Breast epithelium (tissue), 4 donors: Measurements from ENCODE around the gene ST6GALNAC3. TPM values are rescaled to one million over a fixed set of nuclear protein-coding genes. Genes with fewer than 3 reads are reported as not detected.

ENCODE experiments used
- DNase-seq, 2 donors: peaks; one replicate each; pipeline ENCODE4 v3.0.0-alpha.2; 2019; ENCODE audit warnings: low spot score in 2 of 2
- H3K27ac ChIP-seq, 2 donors: fragments of 200-600 bp; sonication (generic) in 1 of 2; one replicate each; pipeline ENCODE4 v1.5.1; 2016 to 2019; ENCODE audit warnings: mild to moderate bottlenecking in 1 of 2
- H3K27me3 ChIP-seq, 2 donors: fragments of 200-600 bp; sonication (generic) in 1 of 2; one replicate each; pipeline versions ENCODE4 v1.5.1 to v1.6.0; 2017 to 2019; ENCODE audit warnings: control low read depth in 1 of 2, mild to moderate bottlenecking in 1 of 2
- H3K36me3 ChIP-seq: fragments of 200-600 bp; one replicate; pipeline ENCODE4 v1.5.1; 2019
- H3K4me1 ChIP-seq, 2 donors: fragments of 200-600 bp; sonication (generic); one replicate each; pipeline ENCODE4 v1.5.1; 2016 to 2019; ENCODE audit warnings: control low read depth in 1 of 2
- H3K4me3 ChIP-seq, 3 donors: fragments of 200-600 bp; sonication (generic); 1 replicate in 2 of 3; 2 replicates in 1 of 3; pipeline ENCODE4 v1.5.1; 2016 to 2019; ENCODE audit warnings: mild to moderate bottlenecking in 3 of 3, moderate library complexity in 2 of 3
- H3K9me3 ChIP-seq, 2 donors: fragments of 200-600 bp; sonication (generic) in 1 of 2; one replicate each; pipeline ENCODE4 v1.5.1; 2016 to 2019; ENCODE audit warnings: control low read depth in 1 of 2
- CTCF ChIP-seq, 3 donors: fragments of 450-650 bp; IDR thresholded peaks; one replicate each; pipeline ENCODE4 v1.5.1; 2016 to 2017; ENCODE audit warnings: antibody characterized with exemption in 3 of 3, mild to moderate bottlenecking in 3 of 3, moderate library complexity in 3 of 3
- POLR2A ChIP-seq: fragments of 450-650 bp; IDR thresholded peaks from one replicate; pipeline ENCODE4 v1.6.1; 2016; ENCODE audit warnings: antibody characterized with exemption, mild to moderate bottlenecking, moderate library complexity
- POLR2AphosphoS5 ChIP-seq, 3 donors: sonication (generic); formaldehyde crosslinking; IDR thresholded peaks; one replicate each; pipeline ENCODE4 v1.6.1; 2017; ENCODE audit warnings: antibody characterized with exemption in 3 of 3
- intact Hi-C: fragments of 100-400 bp; cut with DNase I; formaldehyde crosslinking; loops from one replicate; pipeline ENCODE4 v1.15.1; 2023; ENCODE audit warnings: low total_unique reads
- total RNA-seq, 3 donors: library from RNA; depleted of rRNA; stranded (reverse); fragments of >200 nt; gene quantifications; one replicate each; pipeline ENCODE4 v1.1.0, GENCODE V29; 2016

The ST6GALNAC3 gene
- total RNA-seq, 3 donors from 2014 or later = 4.1 to 14.4 (median 8.5) TPM

GRCh38 chr1:76274718-76275117, 200.2 kb downstream of the ST6GALNAC3 start:
- no peak overlapping the region for H3K4me3 ChIP-seq
- H3K36me3 ChIP-seq = no peaks in the 10 kb centered on the region
- DNase-seq = no peak
- H3K4me1 ChIP-seq = no peaks in the 10 kb centered on the region
- no peaks in the 10 kb centered on the region for H3K27me3 ChIP-seq
- TF ChIP-seq POLR2AphosphoS5 (IDR thresholded peaks at IDR 0.05) = no peak
- TF ChIP-seq CTCF (IDR thresholded peaks at IDR 0.05) = no peak
- TF ChIP-seq POLR2A = no peak
- no peak overlapping the region for H3K27ac ChIP-seq
- H3K9me3 ChIP-seq = no peaks in the 10 kb centered on the region
- intact Hi-C loops = no loop called here

GRCh38 chr1:76278711-76279100, 204.2 kb downstream of the ST6GALNAC3 start:
- Histone ChIP-seq H3K4me1 (no peaks in the 10 kb centered on the region), H3K36me3 (no peaks in the 10 kb centered on the region), H3K4me3 (no peak overlapping the region), H3K27ac (no peak overlapping the region), H3K27me3 (no peaks in the 10 kb centered on the region), H3K9me3 (no peaks in the 10 kb centered on the region)
- TF ChIP-seq CTCF (IDR thresholded peaks at IDR 0.05) = no peak
- no peak for TF ChIP-seq POLR2A
- no peak for TF ChIP-seq POLR2AphosphoS5 (IDR thresholded peaks at IDR 0.05)
- no peak for DNase-seq
- intact Hi-C loops = no loop called here

GRCh38 chr1:76279101-76279748, 204.7 kb downstream of the ST6GALNAC3 start:
- Histone ChIP-seq H3K27ac (no peak overlapping the region), H3K4me3 (no peak overlapping the region)

GRCh38 chr1:76281306-76281705, 206.8 kb downstream of the ST6GALNAC3 start:
- H3K27ac ChIP-seq = no peak overlapping the region
- TF ChIP-seq CTCF (IDR thresholded peaks at IDR 0.05) (no peak), POLR2AphosphoS5 (IDR thresholded peaks at IDR 0.05) (no peak), POLR2A (no peak)
- no peaks in the 10 kb centered on the region for H3K4me1 ChIP-seq
- DNase-seq = no peak
- intact Hi-C loops = no loop called here
- H3K36me3 ChIP-seq = no peaks in the 10 kb centered on the region
- no peaks in the 10 kb centered on the region for H3K27me3 ChIP-seq
- no peak overlapping the region for H3K4me3 ChIP-seq
- H3K9me3 ChIP-seq = no peaks in the 10 kb centered on the region

More at GRCh38 chr1:76279101-76279748, 204.7 kb downstream of the ST6GALNAC3 start:
- TF ChIP-seq POLR2AphosphoS5 (IDR thresholded peaks at IDR 0.05) (no peak), POLR2A (no peak), CTCF (IDR thresholded peaks at IDR 0.05) (no peak)
- intact Hi-C loops = no loop called here
- Histone ChIP-seq H3K36me3 (no peaks in the 10 kb centered on the region), H3K27me3 (no peaks in the 10 kb centered on the region), H3K4me1 (no peaks in the 10 kb centered on the region), H3K9me3 (no peaks in the 10 kb centered on the region)
- no peak for DNase-seq

GRCh38 chr1:76284842-76285241, 210.3 kb downstream of the ST6GALNAC3 start:
- DNase-seq = no peak
- Histone ChIP-seq H3K36me3 (no peaks in the 10 kb centered on the region), H3K9me3 (no peaks in the 10 kb centered on the region), H3K27me3 (no peaks in the 10 kb centered on the region), H3K4me3 (no peak overlapping the region), H3K4me1 (no peaks in the 10 kb centered on the region), H3K27ac (no peak overlapping the region)
- intact Hi-C loops = no loop called here
- TF ChIP-seq POLR2A (no peak), POLR2AphosphoS5 (IDR thresholded peaks at IDR 0.05) (no peak), CTCF (IDR thresholded peaks at IDR 0.05) (no peak)
